SKM-1 (cell line): Measurements from ENCODE around the gene SLC36A4.
"Not testable (repeated sequence)": the region's sequence is repeated elsewhere in the genome, so short reads cannot be mapped to it uniquely, and the experiment has no call there.

ENCODE experiments used
- DNase-seq: peaks from one replicate; lab custom pipeline; 2025; ENCODE audit not compliant: unreplicated experiment; lab: John Stamatoyannopoulos, UW

The SLC36A4 gene

DNA sequence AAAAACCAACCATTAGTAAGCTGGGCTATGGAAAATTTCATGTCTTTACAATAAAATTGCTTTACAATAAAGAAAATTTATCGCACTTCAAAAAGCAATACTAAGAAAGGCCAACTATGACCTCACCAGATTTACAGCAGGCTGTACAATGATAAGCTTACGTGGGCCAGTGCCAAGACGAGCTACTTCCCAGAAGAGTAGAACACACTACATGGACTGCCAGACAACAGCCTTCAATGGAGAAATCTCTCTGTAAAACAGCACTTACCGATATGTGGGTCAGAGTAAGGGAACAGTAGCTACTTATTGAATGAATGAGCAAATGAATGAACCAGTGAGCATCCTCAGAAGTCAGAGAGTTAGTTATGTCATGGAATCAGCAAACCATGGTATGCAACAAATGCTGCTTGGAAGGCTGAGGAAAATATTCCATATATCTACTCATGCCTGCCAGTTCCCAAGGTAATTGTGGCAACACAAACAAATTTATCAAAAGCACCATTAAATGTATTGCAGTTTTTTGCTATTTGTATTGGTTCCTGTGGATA, 74.4 kb downstream of the SLC36A4 start:
- DNase-seq, result no peak

DNA sequence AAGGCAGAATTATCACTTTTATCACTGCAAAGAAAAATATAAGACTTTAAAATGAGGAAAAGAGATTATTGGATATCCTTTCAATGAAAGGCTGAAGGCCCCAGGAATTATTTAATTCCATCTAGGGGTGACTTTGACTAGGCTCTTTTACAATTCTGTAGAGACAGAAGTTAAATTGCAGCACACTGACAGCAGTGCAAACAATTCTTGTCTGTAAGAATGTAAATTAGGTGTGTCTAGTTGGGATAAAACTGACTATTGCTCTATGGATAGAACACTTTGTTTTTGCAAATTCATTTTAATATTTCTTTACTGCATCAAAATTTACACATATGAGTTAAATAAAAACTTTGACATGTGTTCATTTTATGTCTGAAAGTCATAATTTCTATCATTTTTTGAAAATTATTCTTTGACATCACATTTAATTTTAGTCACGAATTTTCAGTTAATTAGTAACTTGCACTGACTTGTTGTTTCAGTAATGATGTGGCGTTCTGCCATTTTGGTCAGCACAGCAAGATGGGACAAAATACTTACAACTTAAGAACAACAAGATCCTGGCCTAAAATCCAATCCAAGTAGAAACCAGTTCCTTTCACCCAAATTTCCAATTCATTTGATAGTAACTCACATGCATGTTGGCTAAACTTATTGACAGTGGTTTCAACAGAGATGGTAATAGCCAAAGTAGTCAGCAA, 75.1 kb downstream of the SLC36A4 start:
- no peak for DNase-seq

DNA sequence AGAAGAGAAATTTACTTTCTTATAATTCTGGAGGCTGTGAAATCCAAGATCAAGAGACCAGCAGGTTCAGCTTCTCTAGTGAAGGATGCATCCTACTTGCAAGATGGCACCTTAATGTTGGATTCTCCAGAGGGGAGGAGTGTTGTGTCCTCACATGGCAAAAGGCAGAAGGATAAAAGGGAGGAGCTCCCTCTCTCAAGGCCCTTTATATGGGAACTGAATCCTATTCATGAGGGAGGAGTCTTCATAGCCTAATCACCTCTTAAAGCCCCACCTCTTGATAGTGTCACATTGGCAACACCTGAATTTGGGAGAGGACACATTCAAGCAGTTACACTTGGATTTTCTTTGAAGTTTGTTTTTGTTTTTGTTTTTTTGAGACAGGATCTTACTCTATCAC, 79.5 kb downstream of the SLC36A4 start:
- no peak for DNase-seq

GRCh38 chr11:93117565-93117964, 80.2 kb downstream of the SLC36A4 start:
- no peak for DNase-seq

- DNase-seq, result no peak
Observed at GRCh38 chr11:93116641-93117441, 81.0 kb downstream of the SLC36A4 start.

- no peak for DNase-seq
Observed at GRCh38 chr11:93114304-93114703, 83.5 kb downstream of the SLC36A4 start.

DNA sequence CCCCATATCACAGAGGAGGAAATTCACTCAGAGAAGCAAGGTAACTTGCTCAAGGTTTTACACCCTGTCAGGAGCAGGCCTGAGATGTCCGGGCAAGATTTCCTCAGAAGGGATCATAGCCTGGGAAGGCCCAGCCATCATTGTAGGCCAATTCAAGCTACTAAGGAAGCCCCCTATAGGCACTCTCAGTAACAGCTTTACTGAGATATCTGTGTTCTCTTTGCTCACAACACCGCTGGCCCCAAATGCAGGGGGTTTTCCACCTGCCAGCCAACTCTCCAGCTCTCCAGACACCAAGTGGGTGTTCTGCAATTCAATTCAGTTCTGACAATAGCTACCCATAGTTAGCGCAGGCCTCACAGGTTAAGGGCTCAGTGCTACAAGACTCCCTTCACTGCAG, 84.0 kb downstream of the SLC36A4 start:
- DNase-seq, result no peak

GRCh38 chr11:93111147-93111546, 86.6 kb downstream of the SLC36A4 start:
- not testable (repeated sequence) for DNase-seq

- no peak for DNase-seq
Observed at GRCh38 chr11:93100211-93100610, 97.6 kb downstream of the SLC36A4 start.

DNA sequence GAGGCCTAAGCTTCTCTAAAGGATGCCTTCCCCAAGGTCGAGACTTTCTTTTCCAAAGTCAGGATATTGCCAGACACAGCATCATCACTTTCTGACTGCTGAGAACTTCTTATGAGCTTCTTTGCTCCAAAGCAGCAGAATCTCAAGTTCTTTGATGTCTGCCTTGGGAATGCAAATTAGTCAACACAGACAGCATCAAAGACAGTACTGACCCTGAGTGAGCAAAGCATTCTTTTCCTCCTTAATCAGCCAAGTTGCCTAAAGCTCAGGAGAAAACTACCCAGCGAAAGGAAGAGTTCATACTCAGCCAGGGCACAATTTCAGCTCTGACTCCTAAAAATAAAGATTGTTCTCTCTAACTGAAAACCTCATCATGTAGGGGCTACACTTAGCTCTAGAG, 98.0 kb downstream of the SLC36A4 start:
- no peak for DNase-seq
